Hematopoietic multipotent progenitor cell treated with erythropoietin and hydrocortisone succinate and interleukin-3 and kit ligand, for 6 days (in vitro differentiated cells): ENCODE data around the gene LDB2.
"Not testable (repeated sequence)": the region's sequence is repeated elsewhere in the genome, so short reads cannot be mapped to it uniquely, and the experiment has no call there.

Experiments used
- DNase-seq: peaks from one replicate; pipeline ENCODE4 v3.0.0-alpha.2; 2015

The LDB2 gene

DNA sequence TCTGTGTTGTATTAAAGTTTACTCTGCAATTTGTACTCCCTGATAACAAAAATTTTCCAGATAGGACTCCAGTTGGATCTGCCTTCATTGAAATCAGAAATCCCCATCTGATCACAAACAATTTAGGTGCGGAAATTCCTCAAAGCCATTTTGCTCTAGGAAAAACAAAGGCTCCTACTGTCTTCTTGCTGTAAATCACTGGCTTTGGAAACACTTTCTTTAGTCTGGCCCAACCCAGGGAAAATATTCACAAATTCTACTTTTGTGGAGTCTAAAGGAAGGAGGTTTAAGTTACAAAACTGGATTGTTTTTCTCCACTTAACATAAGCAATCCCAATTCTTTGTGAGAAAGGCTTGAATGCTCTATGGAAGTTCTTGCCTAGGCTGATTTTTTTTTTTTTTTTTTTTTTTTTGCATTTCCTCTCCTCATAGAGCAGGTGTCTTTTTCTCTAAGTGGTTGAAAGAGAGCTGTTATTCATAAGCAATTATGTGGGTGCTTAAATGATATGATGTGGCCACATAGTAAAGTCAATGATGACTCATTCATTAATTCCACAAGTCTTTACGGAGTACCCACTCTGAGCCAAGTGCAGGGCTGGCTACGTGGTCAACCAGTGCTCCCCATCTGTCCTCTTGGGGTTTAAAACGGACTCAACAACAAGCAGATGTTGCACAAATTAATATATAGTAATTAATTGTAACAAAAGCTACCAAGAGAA lies 261.4 kb downstream of the LDB2 start:
- no peak for DNase-seq

DNA sequence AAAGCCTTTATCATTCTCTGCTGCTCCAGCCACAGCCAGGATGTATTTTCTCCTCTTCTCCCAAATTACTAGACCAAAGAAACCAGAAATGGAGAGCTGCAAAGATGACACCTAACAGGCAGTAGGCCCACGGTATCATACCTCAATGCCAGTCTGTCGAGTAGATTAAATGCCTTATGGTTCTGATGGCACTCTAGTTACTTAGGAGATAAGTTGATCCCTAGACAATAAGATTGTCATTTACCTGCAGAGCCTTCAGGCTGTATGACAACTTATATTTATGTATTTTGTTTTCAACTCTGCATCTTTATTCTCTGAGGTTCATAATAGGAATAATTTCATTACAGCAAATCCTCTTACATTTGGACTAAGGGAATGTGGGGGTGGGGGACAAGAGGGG lies 262.1 kb downstream of the LDB2 start:
- DNase-seq, result no peak

DNA sequence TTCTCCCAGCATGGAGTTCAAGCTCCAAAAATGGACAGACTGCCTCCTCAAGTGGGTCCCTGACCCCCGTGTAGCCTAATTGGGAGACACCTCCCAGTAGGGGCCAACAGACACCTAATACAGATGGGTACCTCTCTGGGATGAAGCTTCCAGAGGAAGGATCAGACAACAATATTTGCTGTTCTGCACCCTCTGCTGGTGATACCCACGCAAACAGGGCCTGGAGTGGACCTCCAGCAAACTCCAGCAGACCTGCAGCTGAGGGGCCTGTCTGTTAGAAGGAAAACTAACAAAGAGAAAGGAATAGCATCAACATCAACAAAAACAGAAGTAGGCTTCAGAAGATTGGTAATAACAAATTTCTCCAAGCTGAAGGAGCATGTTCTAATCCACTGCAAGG lies 269.2 kb downstream of the LDB2 start:
- not testable (repeated sequence) for DNase-seq

DNA sequence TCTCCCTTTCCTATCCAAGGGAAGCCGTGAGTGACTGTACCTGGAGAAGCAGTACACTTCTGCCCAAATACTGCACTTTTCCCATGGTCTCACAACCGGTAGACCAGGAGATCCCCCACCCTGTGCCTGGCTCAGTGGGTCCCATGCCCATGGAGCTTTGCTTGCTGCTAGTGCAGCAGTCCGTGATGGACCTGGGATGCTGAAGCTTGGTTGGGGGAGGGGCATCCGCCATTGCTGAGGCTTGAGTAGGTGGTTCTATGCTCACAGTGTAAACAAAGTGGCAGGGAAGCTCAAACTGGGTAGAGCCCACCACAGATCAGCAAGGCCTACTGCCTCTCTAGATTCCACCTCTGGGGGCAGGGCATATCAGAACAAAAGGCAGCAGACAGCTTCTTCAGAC lies 269.6 kb downstream of the LDB2 start:
- DNase-seq, result not testable (repeated sequence)

- no peak for DNase-seq
Measured at GRCh38 chr4:16627999-16628398, 270.4 kb downstream of the LDB2 start.

- no peak for DNase-seq
Measured at GRCh38 chr4:16626945-16627344, 271.5 kb downstream of the LDB2 start.

DNA sequence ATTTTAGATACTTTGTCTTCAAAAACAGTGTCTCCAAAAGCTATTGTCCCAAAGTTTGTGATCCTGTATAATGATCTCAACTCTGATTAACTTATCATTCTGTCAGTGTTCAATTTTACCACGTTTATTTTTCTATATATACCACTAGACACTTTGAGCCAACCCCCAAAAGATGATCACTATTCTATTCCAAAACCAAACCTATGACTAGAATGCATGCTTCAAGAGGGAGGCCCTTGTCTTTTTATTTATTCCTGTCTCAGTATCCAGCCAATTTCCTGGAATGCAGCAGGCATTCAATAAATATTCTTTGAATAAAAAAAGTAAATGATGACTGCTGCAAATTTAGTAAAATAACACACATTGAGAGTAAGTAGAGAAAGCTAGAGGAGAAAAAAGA lies 275.6 kb downstream of the LDB2 start:
- no peak for DNase-seq

- DNase-seq, result no peak
Measured at GRCh38 chr4:16617435-16617834, 281.0 kb downstream of the LDB2 start.

- no peak for DNase-seq
Measured at GRCh38 chr4:16617011-16617410, 281.4 kb downstream of the LDB2 start.

- no peak for DNase-seq
Measured at GRCh38 chr4:16609170-16609758, 289.2 kb downstream of the LDB2 start.

DNA sequence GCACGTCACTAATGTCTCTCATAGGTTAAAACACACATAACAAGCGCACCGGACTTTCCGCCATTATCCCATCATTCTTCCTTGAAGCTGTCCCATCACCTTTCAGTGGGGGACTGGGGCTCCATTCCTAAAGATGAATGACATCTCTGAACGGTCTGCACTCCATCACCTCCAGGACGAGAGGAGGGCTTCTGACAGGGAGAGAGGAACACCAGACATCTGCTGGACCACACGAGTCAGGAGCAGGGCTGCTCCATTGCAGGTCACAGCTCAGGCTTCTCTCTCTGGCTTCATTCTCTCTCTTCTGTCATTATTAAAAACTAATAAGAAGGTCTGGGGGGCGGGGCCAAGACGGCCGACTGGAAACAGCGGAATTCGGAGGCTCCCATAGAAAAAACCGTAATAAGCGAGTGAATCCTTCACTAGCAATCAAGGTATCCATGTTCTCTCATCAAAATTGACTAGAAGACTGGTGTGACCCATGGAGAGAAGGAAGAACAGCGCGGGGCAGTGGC lies 289.8 kb downstream of the LDB2 start:
- no peak for DNase-seq

DNA sequence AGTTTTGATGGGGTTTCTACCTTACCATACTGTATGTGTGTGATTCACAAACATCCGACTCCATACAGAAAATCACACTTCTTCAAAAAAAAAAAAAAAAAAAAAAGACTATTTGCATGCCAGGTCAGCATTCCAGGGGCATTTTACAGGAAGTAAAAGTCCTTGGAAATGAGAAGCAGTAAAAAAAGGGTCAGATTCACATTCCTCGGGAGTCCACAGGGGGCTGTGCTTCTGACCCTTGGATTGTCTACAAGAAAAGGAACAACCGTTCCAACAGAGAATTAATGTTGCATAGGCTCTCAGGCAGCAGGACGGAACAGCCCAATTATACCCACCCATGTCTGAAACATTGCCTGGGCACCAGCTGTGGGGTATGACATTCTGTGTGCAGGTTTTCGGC lies 290.3 kb downstream of the LDB2 start:
- no peak for DNase-seq

DNA sequence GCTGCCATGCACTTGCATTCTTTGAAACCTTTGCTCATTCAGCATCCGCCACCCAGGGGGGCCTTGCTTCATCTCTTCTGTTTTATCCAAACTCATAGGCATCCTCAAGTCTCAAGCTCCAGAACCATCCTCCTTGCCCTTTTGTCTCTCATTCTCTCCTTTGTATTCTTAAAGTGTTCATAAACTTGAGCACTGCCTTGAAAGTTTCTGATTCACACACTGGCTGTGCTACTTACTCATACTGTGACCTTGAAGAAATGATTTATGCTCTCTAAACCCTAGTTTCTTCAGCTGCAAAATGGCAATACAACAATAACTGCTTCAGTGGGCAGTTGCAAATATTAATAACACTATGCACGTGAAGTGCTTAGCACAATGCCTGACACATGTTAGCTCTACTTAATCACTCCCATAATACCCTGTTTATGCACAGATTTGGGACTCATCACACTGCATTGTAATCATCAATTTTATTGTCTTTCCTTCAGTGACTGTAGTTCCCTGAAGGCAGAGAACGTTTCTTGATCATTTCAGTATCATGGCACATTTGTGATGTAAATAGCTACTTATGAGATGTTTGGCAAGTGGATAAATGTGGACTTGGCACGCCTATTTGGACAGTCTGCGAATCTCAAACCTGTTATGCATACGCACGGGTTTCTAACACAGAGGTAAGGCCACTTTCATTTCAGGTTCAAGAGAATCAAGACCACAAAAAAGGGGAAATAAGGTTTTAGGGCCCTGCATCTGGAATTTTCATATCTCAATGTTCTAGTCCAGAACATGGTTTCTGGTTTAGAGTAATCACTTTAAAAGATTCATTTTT lies 291.0 kb downstream of the LDB2 start:
- no peak for DNase-seq

GRCh38 chr4:16606691-16607090 lies 291.8 kb downstream of the LDB2 start:
- no peak for DNase-seq

GRCh38 chr4:16603178-16603577 lies 295.3 kb downstream of the LDB2 start:
- no peak for DNase-seq

DNA sequence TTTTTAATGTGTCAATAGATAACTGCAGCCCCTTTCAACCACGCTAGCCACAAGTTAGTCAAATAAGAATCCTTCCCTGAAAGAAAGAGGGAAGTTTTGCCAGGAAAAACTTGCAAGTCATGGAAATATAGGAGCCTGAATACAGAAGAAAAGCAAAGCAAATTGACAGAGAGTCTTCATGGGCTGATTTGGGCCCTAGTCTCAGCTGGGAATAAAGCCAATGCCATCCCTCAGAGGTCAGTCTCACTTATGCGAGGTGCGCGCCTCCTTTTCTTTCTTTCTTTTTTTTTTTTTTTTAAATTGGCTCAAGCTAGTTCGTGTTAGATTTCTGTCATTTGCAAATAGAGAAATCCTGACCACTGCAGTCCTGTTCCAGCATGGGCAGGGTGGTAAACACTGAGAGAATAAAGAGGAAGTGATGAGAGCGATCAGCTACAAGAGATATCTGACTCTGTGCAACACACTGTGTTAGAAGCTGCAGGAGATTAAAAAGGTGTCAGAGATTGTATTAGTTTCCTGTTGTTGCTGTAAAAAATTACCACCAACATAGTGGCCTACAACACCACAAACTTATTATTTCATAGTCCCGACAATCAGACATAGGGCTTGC lies 299.7 kb downstream of the LDB2 start:
- peak; percentile 27 for DNase-seq

DNA sequence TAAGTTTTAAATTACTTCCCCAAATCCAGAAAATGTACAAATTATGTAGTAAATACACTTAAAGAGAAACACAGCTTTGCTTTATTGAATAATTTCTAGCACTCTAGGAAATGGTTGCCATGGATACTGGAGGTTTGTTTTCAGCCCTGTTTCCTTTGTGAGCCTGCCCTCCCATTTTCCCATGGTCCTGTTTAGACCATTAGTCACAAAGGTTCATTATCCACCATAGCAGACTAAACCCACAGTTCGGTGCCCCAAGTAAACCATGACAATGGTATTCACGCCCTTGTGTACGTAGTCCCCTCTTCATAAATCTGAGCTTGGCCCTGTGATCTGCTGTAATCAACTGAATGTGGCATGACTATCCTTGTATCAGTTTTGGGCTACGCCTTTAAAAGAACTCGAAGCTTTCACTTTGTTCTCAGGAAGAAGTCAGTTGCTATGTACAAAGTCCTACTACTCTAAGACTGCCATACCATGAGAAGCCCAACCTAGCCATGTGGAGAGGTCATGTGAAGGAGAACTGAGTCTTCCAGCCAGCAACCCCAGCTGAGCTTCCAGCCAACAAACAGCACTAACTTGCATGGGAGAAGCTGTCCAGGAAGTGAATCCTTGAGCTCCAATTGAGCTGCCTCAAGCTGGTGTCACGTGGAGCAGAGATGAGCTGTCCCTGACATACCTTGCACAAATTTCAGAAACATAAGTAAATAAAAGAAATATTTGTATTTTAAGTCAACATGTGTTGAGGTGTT lies 300.4 kb downstream of the LDB2 start:
- no peak for DNase-seq

GRCh38 chr4:16597443-16597842 lies 301.0 kb downstream of the LDB2 start:
- DNase-seq, result no peak

DNA sequence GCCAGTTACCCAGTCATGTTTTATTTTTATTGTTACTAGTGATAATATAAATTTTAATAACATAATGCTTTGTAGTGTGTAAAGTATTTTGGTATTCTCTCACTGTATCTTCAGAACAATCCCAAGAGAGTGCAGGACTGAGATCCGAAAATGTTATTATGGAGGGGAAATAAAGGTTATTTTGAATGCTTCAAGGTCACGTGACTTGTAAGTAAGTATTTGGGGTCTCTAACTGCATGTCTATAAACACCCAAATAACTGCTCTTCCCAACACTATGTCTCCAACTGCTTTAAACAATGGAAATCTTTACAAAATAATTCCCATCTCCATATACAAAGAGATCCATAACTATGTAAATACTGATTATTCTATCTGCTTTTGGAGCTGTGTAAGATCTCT lies 302.2 kb downstream of the LDB2 start:
- DNase-seq, result no peak

GRCh38 chr4:16594128-16594527 lies 304.3 kb downstream of the LDB2 start:
- no peak for DNase-seq

DNA sequence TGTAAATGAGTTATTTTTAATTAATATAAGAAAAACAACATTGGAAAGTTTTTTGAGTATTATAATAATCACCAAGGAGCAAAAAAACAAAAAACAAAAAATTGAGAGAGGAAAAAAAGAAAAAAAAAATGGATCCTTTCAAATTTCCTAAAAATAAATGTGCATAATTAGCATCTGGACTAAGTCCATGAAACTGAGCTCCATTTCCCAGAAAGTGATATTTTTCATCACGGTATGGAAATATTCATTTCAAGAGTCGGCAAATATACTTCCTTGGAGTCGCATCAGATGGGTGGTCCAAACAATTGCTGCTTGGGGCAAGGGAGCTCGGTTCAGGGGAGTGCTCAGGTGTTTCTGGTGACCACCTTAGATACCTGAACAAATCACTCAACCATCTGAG lies 305.1 kb downstream of the LDB2 start:
- DNase-seq, result no peak

GRCh38 chr4:16591272-16591826 lies 307.1 kb downstream of the LDB2 start:
- no peak for DNase-seq
